Measurements from ENCODE around the gene ELK3.

ELK3 gene

GRCh38 chr12:96260644-96261043 is 66.5 kb downstream of the ELK3 start:
- DNase-seq, result no peak

DNA sequence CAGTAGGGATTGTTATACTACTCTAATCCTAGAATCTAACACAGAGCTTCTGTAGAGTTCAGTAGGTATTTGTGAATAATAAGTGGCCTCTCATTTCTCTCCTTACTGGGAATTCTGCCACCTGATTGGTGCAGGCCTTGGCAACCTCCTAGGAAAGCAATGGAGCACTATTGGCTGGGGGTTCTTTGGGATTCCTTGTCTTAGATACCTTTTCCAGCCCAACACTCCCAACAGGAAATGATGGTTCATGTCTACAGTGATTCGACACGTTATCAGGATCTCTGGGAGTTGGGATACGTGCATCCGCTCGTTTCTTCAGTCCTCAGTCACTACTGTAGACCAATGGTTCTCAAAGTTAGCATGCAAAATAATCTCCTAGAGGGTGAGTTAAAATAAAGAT is 67.4 kb downstream of the ELK3 start:
- DNase-seq, result no peak

GRCh38 chr12:96263449-96263902 is 69.3 kb downstream of the ELK3 start:
- DNase-seq, result no peak

GRCh38 chr12:96265400-96265799 is 71.2 kb downstream of the ELK3 start:
- no peak for DNase-seq

GRCh38 chr12:96265836-96266235 is 71.7 kb downstream of the ELK3 start:
- no peak for DNase-seq

DNA sequence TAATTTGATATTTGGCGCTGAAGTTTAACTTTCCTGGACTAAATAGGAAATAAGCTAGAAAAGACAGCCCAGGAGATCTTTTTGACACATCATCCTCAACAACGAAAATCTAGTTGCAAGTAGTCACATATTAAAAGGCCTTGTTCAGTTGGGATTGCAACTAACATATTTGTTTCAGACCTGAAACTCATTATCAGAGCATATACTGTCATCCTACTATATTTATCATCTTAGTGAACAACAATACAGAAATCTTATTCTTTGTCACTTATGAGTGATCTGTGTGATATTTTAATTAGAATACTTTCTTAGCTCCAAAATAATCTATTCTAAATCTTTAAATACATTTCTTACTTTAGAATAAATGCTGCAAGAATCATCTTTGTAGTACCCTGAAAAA is 72.1 kb downstream of the ELK3 start:
- DNase-seq, result no peak

DNA sequence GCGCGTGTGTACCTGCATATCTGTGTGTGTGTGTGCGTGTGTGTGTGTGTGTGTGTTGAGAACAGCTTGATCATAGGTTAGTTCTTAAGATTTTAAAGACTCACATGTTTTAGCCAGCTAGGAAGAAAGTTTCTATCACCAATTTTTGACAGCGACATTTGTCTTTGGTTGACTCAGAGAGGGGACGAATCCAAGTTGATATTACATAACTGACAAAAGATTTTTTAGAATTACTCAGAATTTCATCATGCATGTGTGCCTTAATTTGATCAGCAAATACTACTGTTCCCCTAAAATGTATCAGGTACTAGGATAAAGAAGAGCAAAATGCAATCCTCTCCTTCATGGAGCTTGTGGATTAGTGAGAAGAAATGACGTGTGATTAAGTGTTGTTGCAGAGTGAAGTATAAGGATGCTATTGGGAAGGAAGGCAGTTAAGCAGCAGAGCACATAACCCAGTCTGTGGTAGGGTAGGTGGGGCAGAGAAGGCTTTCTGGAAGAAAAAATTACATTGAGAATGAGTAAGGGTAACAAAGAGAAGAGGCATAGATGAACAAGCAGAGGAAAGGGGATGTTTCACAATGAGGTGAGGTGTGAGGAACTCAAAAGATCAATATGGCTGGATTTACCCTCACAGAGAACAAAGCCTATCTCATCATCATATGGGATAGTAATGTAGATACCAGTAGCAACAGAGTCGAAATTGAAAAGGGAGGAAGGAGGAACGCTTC is 77.5 kb downstream of the ELK3 start:
- no peak for DNase-seq

DNA sequence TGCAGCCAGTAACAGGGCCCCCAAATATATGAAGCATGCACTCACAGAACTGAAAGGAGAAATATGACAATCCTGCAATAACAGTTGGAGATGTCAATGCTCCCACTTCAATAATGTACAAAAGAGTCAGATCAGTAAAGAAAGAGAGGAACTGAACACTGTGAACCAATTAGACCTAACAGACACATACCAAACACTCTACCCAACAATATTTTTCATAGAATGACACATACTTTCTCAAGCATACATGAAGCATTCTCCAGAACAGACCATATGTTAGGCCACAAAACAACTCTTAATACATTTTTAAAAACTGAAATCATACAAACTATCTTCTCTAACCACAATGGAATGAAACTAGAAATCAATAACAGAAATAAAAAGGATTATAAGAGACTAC is 80.2 kb downstream of the ELK3 start:
- DNase-seq, result no peak

DNA sequence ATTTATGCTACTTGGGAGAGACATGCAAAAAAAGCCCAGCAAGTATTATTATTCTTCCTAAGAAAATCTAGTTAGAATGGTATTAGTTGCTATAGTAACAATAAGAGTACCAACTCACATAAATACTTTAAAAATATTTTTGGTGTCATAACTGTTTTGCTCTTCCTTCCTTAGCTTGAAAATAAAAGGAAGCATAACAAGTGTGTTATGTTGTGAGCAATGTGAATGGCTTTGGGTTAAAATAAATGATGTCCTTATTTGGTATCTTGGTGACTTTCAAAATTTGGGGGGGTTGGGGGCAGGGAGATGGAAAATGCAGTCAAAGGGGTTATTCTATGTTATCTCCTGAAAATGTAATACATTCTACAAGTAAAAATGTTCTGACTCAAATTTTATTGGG is 91.0 kb downstream of the ELK3 start:
- no peak for DNase-seq

- DNase-seq, result no peak
These were observed 94.9 kb downstream of the ELK3 start for GRCh38 chr12:96289067-96289466.

DNA sequence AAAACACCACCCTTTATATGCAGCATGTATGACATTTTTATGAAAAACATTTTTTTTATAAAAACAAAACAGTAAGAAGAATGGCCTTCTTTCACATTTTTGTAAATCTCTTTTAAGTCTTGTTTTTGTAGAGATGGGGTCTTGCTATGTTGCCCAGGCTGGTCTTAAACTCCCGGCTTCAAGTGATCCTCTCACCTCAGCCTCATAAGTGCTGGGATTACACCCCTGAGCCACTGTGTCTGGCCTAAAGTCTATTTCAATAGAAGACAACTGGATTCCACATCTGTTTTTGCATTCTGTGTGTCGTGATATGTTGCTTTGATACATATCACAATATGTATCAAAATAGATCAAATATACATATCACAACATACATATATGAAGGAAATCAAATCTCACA is 98.9 kb downstream of the ELK3 start:
- DNase-seq, result no peak

DNA sequence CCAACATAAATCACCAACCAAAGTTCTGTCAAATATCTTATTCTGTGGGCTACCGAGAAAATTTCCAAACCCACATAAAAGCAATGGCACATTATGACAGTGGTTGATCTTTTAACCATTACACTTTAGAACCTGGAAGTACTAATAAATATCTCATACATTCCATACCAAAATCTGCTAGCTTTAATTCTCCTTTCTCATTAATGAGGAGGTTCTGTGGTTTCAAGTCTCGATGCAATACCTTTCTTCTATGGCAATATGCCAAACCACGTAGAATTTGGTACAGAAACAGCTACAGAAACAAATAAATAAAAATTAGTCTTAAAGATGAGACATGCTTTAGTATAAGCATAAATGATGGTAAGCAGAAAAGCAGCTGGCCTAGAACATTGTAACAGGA is 100.7 kb downstream of the ELK3 start:
- no peak for DNase-seq

DNA sequence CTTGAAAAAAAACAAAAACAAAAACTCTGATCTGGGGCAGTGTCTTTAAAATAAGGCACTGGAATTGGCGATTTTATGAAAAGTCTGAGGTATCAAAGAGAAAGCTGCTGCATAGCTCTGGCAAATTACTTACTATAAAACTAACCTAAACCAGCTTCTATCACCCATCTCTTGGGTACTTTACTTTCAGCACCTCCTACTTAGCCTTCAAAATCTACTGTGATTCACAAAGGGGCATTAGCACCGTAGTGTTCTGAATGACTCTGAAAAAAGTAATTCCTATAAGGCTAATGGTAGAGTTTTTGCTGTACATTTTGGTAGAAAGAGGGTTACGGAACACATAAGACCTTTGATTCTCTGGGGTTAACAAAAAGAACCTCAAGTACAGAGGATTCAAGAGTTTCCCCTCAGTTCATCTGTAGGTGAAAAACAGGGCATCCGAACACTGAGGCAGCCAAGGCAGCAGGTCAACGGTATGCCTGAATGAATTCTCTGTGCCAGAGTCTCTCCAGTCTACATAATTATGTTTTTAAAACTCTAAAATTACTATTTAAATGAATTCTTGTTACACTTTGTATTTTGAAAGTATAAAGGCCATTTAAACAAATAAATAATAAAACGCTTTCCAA is 101.5 kb downstream of the ELK3 start:
- no peak for DNase-seq

GRCh38 chr12:96297504-96297903 is 103.3 kb downstream of the ELK3 start:
- DNase-seq, result no peak

DNA sequence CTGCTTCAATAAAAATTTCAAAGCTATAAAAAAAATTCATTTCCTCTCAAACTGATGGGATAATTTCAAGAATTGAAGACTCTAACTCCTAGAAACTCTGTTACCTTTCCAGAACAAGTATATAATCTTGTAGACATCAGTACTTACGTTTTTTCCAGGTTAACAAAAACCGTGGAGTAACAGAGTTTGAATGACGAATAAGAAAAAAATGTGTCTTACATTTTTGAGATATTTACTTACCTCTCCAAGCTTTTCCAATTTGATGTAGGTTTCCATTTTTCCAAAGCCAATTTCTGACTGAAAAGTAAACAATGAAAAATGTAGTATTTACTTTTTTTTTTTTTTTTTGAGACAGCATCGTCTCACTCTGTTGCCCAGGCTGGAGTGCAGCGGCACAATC is 105.9 kb downstream of the ELK3 start:
- DNase-seq, result no peak

- no peak for DNase-seq
These were observed 107.6 kb downstream of the ELK3 start for GRCh38 chr12:96301732-96302131.

- no peak for DNase-seq
These were observed 108.6 kb downstream of the ELK3 start for GRCh38 chr12:96302687-96303310.

DNA sequence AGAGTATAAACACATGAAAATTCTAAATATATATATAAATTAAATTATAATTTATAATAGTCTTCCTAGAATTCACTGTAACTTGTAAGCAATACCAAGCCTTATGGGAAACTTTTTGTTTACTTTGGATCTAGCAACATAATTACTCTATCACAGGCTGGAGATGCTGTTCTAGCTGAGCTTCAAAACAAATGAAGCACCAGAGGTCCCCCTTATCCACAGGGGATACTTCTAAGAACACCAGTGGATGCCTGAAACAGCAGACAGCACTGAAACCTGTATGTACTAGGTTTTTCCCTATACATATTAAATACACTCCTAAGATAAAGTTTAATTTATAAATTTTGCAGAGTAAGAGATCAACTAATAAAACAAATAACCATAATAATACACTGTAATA is 109.5 kb downstream of the ELK3 start:
- DNase-seq, result no peak

DNA sequence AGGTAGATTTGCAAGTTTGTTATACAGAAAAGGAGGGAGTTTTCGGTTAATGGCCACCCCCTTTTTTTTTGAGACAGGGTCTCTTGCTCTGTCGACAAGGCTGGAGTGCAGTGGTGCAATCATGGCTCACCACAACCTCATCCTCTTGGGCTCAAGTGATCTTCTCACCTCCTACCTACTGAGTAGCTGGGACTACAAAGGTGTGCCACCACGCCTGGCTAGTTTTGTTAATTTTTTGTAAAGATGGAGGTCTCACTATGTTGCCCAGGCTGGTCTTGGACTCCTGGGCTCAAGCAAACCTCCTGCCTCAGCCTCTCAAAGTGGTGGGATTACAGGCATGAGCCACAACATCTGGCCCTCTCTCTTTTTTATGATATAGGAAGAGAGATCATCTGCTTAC is 111.5 kb downstream of the ELK3 start:
- no peak for DNase-seq

- no peak for DNase-seq
These were observed 114.7 kb downstream of the ELK3 start for GRCh38 chr12:96308881-96309280.

- DNase-seq, result no peak
These were observed 115.9 kb downstream of the ELK3 start for GRCh38 chr12:96310067-96310466.

- DNase-seq, result no peak
These were observed 117.0 kb downstream of the ELK3 start for GRCh38 chr12:96311191-96311590.

- no peak for DNase-seq
These were observed 119.4 kb downstream of the ELK3 start for GRCh38 chr12:96313606-96314005.

GRCh38 chr12:96314723-96315122 is 120.5 kb downstream of the ELK3 start:
- DNase-seq, result no peak

Data from CD4-positive, alpha-beta T cell treated with Interferon gamma for 1 hour (primary cell).